GM18520 (cell line): ENCODE measurements around the gene GCKR.
"Not testable (repeated sequence)": the region's sequence is repeated elsewhere in the genome, so short reads cannot be mapped to it uniquely, and the experiment has no call there.

Experiments used
- ATAC-seq: cut with Tn5 transposase; IDR thresholded peaks from one replicate; pipeline ENCODE4 v1.9.1; 2021; ENCODE audit not compliant: unreplicated experiment

GCKR gene

GRCh38 chr2:27509326-27509725 is 12.7 kb downstream of the GCKR start:
- no peak for ATAC-seq

DNA sequence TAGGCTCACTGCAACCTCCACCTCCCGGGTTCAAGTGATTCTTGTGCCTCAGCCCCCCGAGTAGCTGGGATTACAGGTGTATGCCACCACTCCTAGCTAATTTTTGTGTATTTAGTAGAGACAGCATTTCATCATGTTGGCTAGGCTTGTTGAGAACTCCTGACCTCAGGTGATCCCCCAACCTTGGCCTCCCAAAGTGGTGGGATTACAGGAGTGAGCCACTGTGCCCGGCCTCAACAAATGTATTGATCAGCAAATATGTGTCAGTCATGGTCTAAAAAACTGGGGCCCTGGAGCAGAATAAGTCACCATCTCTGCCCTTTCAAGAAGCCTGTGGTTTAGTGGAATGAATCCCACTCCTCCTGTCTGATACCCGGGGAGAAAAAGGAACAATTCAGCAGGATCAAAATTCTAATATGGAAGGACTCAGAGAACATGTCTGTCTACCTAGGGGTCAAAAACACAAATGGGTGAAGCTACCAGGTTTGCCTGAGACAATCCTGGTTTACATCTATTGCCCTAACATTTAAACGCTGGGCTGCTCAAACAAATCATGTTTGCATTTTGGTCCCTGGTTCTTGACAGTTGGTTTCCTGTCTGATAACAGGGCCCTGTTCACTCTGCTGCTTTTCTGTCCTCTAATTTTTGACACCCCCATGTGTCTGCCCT is 21.6 kb downstream of the GCKR start:
- no peak for ATAC-seq

- ATAC-seq, result no peak
Observed at GRCh38 chr2:27518782-27519113, 22.1 kb downstream of the GCKR start.

- no peak for ATAC-seq
Observed at GRCh38 chr2:27520316-27520715, 23.7 kb downstream of the GCKR start.

GRCh38 chr2:27522400-27522945 is 25.8 kb downstream of the GCKR start:
- ATAC-seq, result no peak

GRCh38 chr2:27527182-27527581 is 30.5 kb downstream of the GCKR start:
- no peak for ATAC-seq

DNA sequence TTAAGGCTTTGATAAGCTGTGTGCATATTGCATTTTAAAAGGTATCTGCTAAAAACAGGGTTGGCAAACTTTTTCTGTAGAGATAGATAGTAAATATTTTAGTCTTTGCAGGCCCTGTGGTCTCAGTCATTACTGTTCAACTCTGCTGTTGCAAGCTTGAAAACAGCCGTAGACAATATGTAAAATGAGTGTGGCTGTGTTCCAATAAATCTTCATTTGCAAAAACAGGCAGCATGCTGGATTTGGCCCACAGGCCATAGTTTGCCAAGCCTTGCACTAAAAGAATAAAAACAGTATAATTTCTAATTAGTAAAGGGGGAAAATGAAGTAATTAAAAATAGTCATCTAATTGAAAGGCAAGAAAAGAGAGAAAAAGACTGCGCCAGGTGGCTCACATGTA is 35.3 kb downstream of the GCKR start:
- ATAC-seq, result no peak

GRCh38 chr2:27537287-27537686 is 40.6 kb downstream of the GCKR start:
- no peak for ATAC-seq

GRCh38 chr2:27538839-27539450 is 42.3 kb downstream of the GCKR start:
- ATAC-seq, result not testable (repeated sequence)

GRCh38 chr2:27539649-27540048 is 43.0 kb downstream of the GCKR start:
- ATAC-seq, result not testable (repeated sequence)

DNA sequence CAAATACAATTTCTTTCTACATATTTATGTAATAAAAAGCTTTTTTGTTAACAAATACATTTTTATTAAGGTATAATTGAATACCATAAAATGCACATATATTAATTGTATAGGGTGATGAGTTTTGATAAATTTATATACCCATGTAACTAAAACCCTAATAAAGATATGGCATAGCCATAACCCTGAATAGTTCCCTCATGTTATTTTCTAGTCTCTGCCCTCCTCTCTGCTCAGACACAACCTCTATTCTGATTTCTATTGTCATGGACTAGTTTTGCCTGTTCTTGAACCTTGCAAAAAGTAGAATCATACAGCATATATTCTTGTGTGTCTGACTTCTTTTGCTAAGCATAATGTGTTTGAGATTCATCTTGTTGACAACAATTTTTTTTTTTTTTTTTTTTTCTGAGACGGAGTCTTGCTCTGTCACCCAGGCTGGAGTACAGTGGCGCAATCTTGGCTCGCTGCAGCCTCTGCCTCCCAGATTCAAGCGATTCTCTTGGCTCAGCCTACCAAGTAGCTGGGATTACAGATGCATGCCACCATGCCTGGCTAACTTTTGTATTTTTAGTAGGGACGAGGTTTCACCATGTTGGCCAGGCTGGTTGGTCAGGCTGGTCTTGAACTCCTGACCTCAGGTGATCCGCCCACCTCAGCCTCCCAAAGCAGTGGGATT is 47.6 kb downstream of the GCKR start:
- ATAC-seq, result no peak

DNA sequence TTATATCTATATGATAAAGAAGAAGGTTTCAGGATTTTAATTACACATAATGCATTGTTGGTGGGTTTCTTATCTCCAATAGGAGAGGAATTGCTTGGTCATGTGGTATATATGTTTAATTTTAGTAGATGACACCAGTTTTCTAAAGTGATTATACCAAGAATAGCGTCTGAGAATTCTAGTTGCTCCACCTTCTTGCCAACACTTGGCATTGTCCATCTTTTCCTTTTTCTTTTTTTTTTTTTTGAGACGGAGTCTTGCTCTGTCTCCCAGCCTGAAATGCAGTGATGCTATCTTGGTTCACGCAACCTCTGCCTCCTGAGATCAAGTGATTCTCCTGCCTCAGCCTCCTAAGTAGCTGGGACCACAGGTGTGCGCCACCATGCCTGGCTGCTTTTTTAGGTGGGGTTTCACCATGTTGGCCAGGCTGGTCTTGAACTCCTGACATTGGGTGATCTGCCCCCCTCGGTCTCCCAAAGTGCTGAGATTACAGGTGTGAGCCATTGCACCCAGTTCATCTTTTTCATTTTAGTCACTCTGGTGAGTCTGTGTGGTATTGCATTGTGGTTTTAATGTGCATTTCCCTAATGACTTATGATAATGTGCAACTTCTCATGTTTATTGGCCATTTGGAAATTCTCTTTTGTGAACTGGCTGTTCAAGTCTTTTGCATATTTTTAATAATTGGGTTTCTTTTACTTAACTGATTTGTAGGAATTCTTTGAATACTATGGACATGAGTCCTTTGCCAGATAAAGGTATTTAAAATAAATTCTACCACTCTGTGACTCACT is 48.9 kb downstream of the GCKR start:
- no peak for ATAC-seq

DNA sequence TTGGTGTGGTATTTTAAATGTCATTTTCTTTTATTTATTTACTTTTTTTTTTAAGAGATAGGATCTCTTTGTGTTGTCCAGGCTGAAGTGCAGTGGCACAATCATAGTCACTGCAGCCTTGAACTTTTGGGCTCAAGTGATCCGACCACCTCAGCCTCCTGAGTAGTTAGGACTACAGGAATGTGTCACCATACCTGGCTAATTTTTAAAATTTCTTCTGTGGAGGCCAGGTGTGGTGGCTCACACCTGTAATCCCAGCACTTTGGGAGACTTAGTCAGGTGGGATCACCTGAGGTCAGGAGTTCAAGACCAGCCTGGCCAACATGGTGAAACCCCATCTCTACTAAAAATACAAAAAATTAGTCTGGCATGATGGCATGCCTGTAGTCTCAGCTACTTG is 52.7 kb downstream of the GCKR start:
- no peak for ATAC-seq

GRCh38 chr2:27551514-27551913 is 54.9 kb downstream of the GCKR start:
- no peak for ATAC-seq

DNA sequence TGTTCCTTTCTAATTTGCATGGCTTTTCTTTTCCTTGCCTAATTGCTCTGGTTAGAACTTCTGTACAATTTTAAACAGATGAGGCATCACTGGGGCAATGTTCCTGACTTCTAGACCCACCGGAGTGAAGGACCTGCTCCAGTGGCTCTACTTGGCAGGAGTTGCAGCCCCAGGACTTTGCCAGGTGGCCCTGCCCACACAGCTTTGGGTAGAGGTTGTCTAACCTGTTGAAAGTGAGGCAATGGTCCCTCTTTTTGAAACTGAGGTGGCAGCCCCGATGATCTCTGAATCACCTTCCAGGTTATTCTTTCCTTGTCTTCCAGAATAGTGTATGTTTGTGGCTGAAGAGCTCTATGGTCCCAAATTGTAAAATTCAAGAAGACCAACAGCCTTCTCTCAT is 56.3 kb downstream of the GCKR start:
- no peak for ATAC-seq

DNA sequence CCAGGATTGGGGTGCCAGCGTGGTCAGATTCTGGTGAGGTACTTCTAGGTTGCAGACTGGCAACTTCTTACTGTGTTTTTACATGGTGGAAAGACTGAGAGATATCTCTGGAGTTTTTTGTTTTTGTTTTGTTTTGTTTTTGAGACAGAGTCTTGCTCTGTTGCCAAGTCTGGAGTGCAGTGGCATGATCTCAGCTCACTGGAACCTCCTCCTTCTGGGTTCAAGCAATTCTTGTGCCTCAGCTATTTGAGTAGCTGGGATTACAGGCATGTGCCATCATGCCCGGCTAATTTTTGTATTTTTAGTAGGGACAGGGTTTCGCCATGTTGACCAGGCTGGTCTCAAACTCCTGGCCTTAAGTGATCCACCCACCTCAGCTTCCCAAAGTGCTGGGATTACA is 57.8 kb downstream of the GCKR start:
- ATAC-seq, result not testable (repeated sequence)

DNA sequence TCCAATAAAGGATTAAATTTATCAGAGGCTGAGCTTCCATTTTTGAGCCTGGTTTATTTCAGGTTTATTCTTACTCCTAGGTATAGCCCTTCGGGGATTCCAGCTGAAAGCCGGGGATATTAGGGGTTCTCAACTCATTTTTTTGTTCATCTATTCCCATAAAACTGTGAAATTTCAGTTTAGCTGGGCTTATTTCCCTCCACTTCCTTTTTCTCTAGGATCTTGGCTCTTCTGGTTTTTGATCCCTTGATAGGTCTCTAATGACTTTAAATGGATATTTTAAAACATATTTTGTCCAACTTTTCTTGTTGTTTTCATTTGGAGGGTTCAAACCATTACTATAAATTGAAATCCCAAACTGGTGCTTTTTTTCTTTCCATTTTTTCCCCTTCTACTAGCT is 62.6 kb downstream of the GCKR start:
- no peak for ATAC-seq

GRCh38 chr2:27561060-27561459 is 64.4 kb downstream of the GCKR start:
- ATAC-seq, result no peak

DNA sequence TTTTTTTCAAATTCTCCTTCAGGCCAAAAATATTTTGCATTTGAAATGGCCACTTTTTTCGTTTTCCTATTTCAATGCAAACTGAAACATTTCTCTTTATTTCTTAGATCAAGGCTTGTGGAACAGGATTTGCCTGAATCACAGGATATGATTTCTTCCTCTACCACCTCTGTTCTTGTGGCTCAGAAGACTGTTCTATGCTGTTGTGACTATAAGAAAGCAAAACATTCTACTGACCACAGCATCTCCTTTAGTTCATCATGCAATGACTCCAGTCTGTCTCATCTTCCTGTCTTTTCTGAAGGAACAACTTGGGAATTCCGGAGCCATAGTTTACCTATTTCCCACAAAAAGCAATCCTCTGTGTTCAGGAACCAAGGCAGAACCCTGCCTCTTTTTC is 70.0 kb downstream of the GCKR start:
- ATAC-seq, result no peak

- ATAC-seq, result no peak
Observed at GRCh38 chr2:27569398-27569797, 72.8 kb downstream of the GCKR start.

DNA sequence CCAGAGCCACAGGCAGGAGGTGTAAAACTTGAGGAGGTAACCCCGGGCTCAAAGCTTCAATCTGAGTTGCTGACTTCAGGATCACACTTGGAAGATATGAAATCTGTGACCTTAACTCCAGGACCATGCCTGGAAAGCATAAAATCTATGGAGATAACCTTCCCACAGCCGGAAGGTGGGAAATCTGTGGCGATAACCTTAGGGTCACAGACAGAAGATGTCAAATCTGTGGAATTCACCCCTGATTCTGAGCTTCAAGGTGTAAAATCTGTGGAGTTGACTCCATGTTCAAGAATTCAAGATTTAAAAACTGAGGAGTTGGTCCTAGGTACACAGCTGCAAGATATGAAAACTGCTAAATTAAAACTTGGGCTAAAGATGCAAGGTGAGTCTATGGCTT is 74.6 kb downstream of the GCKR start:
- no peak for ATAC-seq

- ATAC-seq, result no peak
Observed at GRCh38 chr2:27571681-27572080, 75.0 kb downstream of the GCKR start.
